HG02588 (cell line): ENCODE data around the gene LRRIQ1.

ENCODE experiments used
- ATAC-seq: cut with Tn5 transposase; IDR thresholded peaks from one replicate; pipeline ENCODE4 v1.9.1; 2021; ENCODE audit warnings: mild to moderate bottlenecking, moderate library complexity; ENCODE audit not compliant: unreplicated experiment

Gene LRRIQ1

GRCh38 chr12:85057370-85057963, 21.3 kb downstream of the LRRIQ1 start:
- no peak for ATAC-seq

- ATAC-seq, result no peak
Measured at GRCh38 chr12:85058339-85058738, 22.2 kb downstream of the LRRIQ1 start.

- no peak for ATAC-seq
Measured at GRCh38 chr12:85059594-85059993, 23.4 kb downstream of the LRRIQ1 start.

GRCh38 chr12:85060916-85061315, 24.8 kb downstream of the LRRIQ1 start:
- no peak for ATAC-seq

GRCh38 chr12:85065837-85066482, 29.8 kb downstream of the LRRIQ1 start:
- no peak for ATAC-seq

GRCh38 chr12:85072826-85073225, 36.7 kb downstream of the LRRIQ1 start:
- ATAC-seq, result no peak

GRCh38 chr12:85076688-85077430, 40.7 kb downstream of the LRRIQ1 start:
- ATAC-seq, result peak; percentile 62

GRCh38 chr12:85085066-85085465, 48.9 kb downstream of the LRRIQ1 start:
- no peak for ATAC-seq

GRCh38 chr12:85089792-85090191, 53.6 kb downstream of the LRRIQ1 start:
- no peak for ATAC-seq

- ATAC-seq, result no peak
Measured at GRCh38 chr12:85092814-85093370, 56.7 kb downstream of the LRRIQ1 start.

- no peak for ATAC-seq
Measured at GRCh38 chr12:85095501-85095900, 59.4 kb downstream of the LRRIQ1 start.

GRCh38 chr12:85130646-85131045, 94.5 kb downstream of the LRRIQ1 start:
- ATAC-seq, result no peak

- no peak for ATAC-seq
Measured at GRCh38 chr12:85138833-85139232, 102.7 kb downstream of the LRRIQ1 start.

GRCh38 chr12:85147331-85147730, 111.2 kb downstream of the LRRIQ1 start:
- no peak for ATAC-seq

- no peak for ATAC-seq
Measured at GRCh38 chr12:85152311-85152729, 116.2 kb downstream of the LRRIQ1 start.

- no peak for ATAC-seq
Measured at GRCh38 chr12:85155791-85156190, 119.6 kb downstream of the LRRIQ1 start.

- no peak for ATAC-seq
Measured at GRCh38 chr12:85156569-85156968, 120.4 kb downstream of the LRRIQ1 start.

- no peak for ATAC-seq
Measured at GRCh38 chr12:85157035-85157603, 121.0 kb downstream of the LRRIQ1 start.

- no peak for ATAC-seq
Measured at GRCh38 chr12:85163752-85164321, 127.7 kb downstream of the LRRIQ1 start.

GRCh38 chr12:85179680-85180270, 143.6 kb downstream of the LRRIQ1 start:
- no peak for ATAC-seq

GRCh38 chr12:85182699-85183098, 146.5 kb downstream of the LRRIQ1 start:
- ATAC-seq, result no peak
